Testis (tissue), 3 donors: Measurements from ENCODE around the gene PGC. TPM values are rescaled to one million over a fixed set of nuclear protein-coding genes. Genes with fewer than 3 reads are reported as not detected.

Experiments
- DNase-seq: peaks from one replicate; pipeline ENCODE4 v3.0.0-alpha.2; 2019
- H3K27ac ChIP-seq, 2 donors: fragments of 200-600 bp; sonication (generic); one replicate each; pipeline ENCODE4 v1.5.1; 2019
- H3K27me3 ChIP-seq: fragments of 200-600 bp; sonication (generic); one replicate; pipeline ENCODE4 v1.5.1; 2019
- H3K36me3 ChIP-seq: fragments of 200-600 bp; sonication (generic); one replicate; pipeline ENCODE4 v1.5.1; 2017; ENCODE audit warnings: low read depth; ENCODE audit errors: missing control alignments
- H3K4me1 ChIP-seq: fragments of 200-600 bp; sonication (generic); one replicate; pipeline ENCODE4 v1.5.1; 2019
- H3K4me3 ChIP-seq, 2 donors: fragments of 200-600 bp; sonication (generic); one replicate each; pipeline ENCODE4 v1.5.1; 2017 to 2019
- H3K9me3 ChIP-seq: fragments of 200-600 bp; sonication (generic); one replicate; pipeline ENCODE4 v1.5.1; 2017
- POLR2A ChIP-seq: fragments of 450-650 bp; IDR thresholded peaks from one replicate; pipeline ENCODE4 v1.6.1; 2017; ENCODE audit warnings: antibody characterized with exemption, mild to moderate bottlenecking, moderate library complexity
- WGBS, 2 donors: methylation state at CpG; one replicate each; pipeline ENCODE4 v1.1.5; 2018; 5-methylcytosine and 5-hydroxymethylcytosine counted together
- intact Hi-C: fragments of 100-400 bp; cut with DNase I; formaldehyde crosslinking; loops from one replicate; pipeline ENCODE4 v1.15.1; 2023; ENCODE audit warnings: low total_unique reads
- polyA plus RNA-seq: library from polyadenylated mRNA; stranded (reverse); fragments of 350-450 nt; fragmentation: Illumina TruSeq; extraction: RNeasy Lipid Tissue Mini Kit (QIAGEN cat#74804); gene quantifications from one replicate; pipeline ENCODE4 v1.2.3, GENCODE V29; 2014; ENCODE audit warnings: low read depth, low replicate concordance; ENCODE audit not compliant: insufficient read depth
- total RNA-seq, 2 donors: library from RNA; depleted of rRNA; stranded (reverse); fragments of >200 nt; gene quantifications; one replicate each; pipeline ENCODE4 v1.2.3, GENCODE V29; 2016
- TF ChIP-seq, protein P1 (sequence below), 3 experiments: fragments of 450-650 bp in 2 of 3; fragments of 200-600 bp in 1 of 3; sonication (generic) in 1 of 3; IDR thresholded peaks; one replicate each; pipeline ENCODE4 v1.5.1; 2016 to 2019; ENCODE audit warnings: antibody characterized with exemption in 3 of 3, mild to moderate bottlenecking in 2 of 3, moderate library complexity in 1 of 3

Gene PGC
- total and polyA plus RNA-seq, 3 donors from 2014 or later = 0.42 to 1.3 TPM; not detected in 1

DNA sequence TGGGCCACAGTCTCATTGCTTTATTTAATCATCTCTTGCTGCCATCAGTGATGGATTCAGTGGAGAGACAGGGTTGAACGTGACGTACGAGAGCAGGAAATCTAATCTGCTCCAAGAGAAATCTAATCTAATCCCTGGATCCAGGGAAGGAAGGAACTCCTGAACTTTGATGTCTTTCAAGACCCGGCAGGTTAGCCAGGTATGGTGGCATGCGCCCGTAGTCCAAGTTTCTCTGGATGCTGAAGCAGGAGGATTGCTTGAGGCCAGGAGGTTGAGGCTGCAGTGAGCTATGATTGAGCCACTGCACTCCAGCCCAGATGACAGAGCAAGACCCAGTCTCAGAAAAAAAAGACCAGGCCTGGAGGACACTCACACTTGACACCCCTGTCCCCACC, 11.4 kb upstream of the PGC start:
- Histone ChIP-seq H3K36me3 (no peaks in the 10 kb centered on the region), H3K4me1 (no peaks in the 10 kb centered on the region), H3K4me3 (no peak overlapping the region), H3K27ac (no peak overlapping the region), H3K27me3 (no peaks in the 10 kb centered on the region), H3K9me3 (no peaks in the 10 kb centered on the region)
- DNase-seq = no peak
- WGBS, 2 donors = 83% methylated on average over 6 of the region's 6 CpGs; no CpG with 5 or more reads in 1 of the 2 donors
- TF ChIP-seq, protein P1, sequence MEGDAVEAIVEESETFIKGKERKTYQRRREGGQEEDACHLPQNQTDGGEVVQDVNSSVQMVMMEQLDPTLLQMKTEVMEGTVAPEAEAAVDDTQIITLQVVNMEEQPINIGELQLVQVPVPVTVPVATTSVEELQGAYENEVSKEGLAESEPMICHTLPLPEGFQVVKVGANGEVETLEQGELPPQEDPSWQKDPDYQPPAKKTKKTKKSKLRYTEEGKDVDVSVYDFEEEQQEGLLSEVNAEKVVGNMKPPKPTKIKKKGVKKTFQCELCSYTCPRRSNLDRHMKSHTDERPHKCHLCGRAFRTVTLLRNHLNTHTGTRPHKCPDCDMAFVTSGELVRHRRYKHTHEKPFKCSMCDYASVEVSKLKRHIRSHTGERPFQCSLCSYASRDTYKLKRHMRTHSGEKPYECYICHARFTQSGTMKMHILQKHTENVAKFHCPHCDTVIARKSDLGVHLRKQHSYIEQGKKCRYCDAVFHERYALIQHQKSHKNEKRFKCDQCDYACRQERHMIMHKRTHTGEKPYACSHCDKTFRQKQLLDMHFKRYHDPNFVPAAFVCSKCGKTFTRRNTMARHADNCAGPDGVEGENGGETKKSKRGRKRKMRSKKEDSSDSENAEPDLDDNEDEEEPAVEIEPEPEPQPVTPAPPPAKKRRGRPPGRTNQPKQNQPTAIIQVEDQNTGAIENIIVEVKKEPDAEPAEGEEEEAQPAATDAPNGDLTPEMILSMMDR (IDR thresholded peaks at IDR 0.05) = no peak
- TF ChIP-seq POLR2A = no peak
- intact Hi-C loops = no loop called here

DNA sequence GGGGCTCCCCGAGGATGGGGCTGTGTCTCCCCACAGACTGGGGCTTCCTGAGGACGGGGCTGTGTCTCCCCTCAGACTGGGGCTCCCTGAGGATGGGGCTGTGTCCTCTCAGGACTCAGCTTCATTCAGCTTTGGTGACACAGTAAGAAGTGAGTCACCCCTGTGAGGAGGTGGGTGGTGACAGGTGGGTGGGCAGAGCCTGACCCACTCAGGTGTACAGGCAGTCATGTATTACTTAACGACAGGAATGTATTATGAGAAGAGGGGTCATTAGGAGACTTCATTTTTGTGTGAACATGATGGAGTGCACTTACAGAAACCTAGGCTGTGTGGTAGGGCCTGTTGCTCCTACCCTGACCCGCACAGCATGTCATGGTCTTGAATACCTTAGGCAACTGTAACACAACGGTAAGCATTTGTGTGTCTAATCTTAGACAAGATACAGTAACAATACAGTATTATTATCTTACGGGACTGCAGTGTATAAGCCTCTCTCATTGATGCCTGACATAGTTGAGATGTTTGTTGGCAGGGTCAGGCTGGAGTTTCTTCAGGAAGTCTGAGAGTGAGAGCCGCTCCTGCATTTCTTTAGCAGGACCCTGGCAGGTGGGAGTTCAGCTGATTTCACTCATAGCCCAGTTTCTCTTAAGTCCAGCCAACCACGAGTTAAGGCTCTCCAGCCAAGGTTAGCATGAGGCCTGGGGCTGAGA, 10.9 kb upstream of the PGC start:
- WGBS, 2 donors = 48 to 74% methylated on average over 5 to 8 of the region's 8 CpGs

DNA sequence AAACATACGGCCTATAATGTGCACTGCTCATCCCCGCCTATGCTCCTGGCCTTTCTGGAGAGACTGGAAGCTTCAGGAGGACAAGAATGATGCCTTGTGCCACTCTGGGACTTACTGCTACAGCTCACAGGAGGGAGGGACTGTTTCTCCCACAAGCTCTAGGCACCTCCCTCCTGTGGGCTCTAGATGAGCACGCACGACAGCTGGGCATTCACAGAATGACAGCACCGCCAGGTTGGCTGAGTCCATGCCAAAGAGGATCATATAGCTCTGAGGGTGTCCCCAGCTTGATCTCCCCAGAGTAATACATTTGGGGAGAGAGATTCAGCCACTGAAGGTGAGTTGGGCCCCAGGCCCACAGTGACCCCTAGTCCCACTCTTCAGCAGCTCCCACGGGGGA, 10.1 kb upstream of the PGC start:
- Histone ChIP-seq H3K27me3 (no peaks in the 10 kb centered on the region), H3K36me3 (no peaks in the 10 kb centered on the region), H3K4me3 (no peak overlapping the region), H3K4me1 (no peaks in the 10 kb centered on the region), H3K9me3 (no peaks in the 10 kb centered on the region), H3K27ac (no peak overlapping the region)
- intact Hi-C loops = no loop called here
- TF ChIP-seq, protein P1 (IDR thresholded peaks at IDR 0.05) = no peak
- no peak for TF ChIP-seq POLR2A
- WGBS, 2 donors = 86 to 87% methylated on average over 4 to 6 of the region's 6 CpGs
- DNase-seq = no peak

More for the DNA sequence above, 10.9 kb upstream of the PGC start:
- Histone ChIP-seq H3K4me3 (no peak overlapping the region), H3K27me3 (no peaks in the 10 kb centered on the region), H3K27ac (no peak overlapping the region), H3K36me3 (no peaks in the 10 kb centered on the region), H3K9me3 (no peaks in the 10 kb centered on the region), H3K4me1 (no peaks in the 10 kb centered on the region)
- no peak for TF ChIP-seq POLR2A
- TF ChIP-seq, protein P1 (IDR thresholded peaks at IDR 0.05) = no peak
- intact Hi-C loops = no loop called here
- DNase-seq = no peak

DNA sequence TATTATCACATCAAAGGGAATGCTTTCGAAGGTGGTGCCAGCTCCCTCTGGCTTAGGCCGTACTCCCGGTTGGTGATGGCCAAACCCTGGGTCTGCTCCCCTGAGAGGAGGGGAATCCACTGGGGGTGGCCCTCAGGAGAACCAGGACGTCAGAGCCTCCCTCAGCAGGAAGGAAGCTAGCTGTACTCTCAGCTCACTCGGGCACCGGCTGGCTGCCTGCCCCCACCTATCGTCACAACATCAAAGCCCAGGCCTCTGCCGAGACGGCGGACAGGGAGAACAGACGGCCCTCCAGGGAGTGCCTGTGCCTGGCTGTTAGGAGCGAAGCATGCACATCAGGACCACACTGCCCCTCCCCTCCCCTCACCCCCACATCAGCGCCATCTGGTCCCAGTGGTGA, 9.2 kb upstream of the PGC start:
- WGBS, 2 donors = 77 to 86% methylated on average over 13 of the region's 13 CpGs
- H3K4me3 ChIP-seq = no peak overlapping the region
- H3K27ac ChIP-seq = no peak overlapping the region
- no peaks in the 10 kb centered on the region for H3K36me3 ChIP-seq
- TF ChIP-seq POLR2A = no peak
- TF ChIP-seq, protein P1 (IDR thresholded peaks at IDR 0.05) = no peak
- no peak for DNase-seq
- H3K9me3 ChIP-seq = no peaks in the 10 kb centered on the region
- intact Hi-C loops = no loop called here
- no peaks in the 10 kb centered on the region for H3K27me3 ChIP-seq
- H3K4me1 ChIP-seq = no peaks in the 10 kb centered on the region

DNA sequence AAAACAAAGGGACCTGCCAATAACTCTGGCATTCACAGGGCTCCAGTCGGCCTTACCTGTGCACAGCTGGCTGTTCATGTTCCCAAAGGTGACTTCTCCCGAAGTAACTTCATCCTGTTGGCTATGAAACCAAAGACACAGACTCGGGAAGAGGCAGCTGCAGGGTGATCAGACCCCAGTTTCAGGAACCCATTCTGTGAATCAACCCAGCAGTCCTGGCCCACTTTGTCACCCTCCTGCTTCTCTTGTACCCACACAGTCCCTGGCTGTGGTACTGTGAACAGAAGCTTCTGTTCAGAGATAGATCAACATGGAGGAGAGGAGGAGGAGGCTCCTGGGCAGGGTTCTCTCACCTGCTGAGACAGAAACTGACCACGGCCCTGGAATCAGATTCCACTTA, 8.7 kb upstream of the PGC start:
- TF ChIP-seq POLR2A = no peak
- TF ChIP-seq, protein P1 (IDR thresholded peaks at IDR 0.05) = no peak
- H3K9me3 ChIP-seq = no peaks in the 10 kb centered on the region
- no peak overlapping the region for H3K27ac ChIP-seq
- H3K27me3 ChIP-seq = no peaks in the 10 kb centered on the region
- H3K36me3 ChIP-seq = no peaks in the 10 kb centered on the region
- 82 to 85% methylated on average over 4 of the region's 4 CpGs for WGBS, 2 donors
- no peaks in the 10 kb centered on the region for H3K4me1 ChIP-seq
- no peak for DNase-seq
- intact Hi-C loops = no loop called here
- H3K4me3 ChIP-seq = no peak overlapping the region
